ENCODE measurements around the gene ZNF595.
"Not testable (repeated sequence)": the region's sequence is repeated elsewhere in the genome, so short reads cannot be mapped to it uniquely, and the experiment has no call there.

DNA sequence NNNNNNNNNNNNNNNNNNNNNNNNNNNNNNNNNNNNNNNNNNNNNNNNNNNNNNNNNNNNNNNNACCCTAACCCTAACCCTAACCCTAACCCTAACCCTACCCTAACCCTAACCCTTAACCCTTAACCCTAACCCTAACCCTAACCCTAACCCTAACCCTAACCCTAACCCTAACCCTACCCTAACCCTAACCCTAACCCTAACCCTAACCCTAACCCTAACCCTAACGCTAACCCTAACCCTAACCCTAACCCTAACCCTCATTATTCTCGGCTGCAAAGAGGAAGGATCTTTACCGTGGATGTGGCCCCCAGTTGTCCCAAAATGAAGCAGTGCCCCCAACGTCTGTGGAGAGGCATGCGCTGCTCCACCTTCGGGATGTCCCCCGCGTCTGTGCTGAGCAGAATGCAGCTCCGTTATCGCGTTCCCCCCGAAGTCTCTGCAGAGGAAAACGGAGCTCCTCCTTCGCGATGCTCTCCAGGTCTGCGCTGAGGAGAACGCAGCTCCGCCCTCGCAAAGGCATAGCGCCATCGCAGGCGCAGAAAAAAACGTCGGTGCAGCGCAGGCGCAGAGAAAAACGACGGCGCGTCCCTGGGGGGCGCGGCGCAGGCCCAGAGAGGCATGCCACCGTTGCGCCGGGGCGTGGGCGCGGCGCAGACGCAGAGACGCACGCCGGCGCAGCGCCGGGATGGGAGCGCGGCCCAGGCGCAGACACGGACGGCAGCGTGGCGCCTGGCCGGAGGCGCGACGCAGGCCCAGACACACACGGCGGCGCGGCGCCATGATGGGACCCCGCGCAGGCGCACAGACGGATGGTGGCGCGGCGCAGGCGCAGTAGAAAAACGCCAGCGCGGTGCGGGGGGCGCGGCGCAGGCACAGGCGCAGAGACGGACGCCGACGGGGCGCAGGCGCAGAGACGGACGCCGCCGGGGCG, 42.9 kb upstream of the ZNF595 start:
- not testable (repeated sequence) for TF ChIP-seq EZH2 (IDR thresholded peaks at IDR 0.05; ENCODE audit: insufficient read depth, poor library complexity, severe bottlenecking); EZH2phosphoT487 (IDR thresholded peaks at IDR 0.05; ENCODE audit: insufficient read depth, low read depth)
